ENCODE results near the gene RIOX2. TPM values are rescaled to one million over a fixed set of nuclear protein-coding genes. Genes with fewer than 3 reads are reported as not detected.

The RIOX2 gene
- total and polyA plus RNA-seq, 2 of the 13 experiments (the other 11 are each of a cell fraction or from before 2014, with no cell fraction given): 19.9 to 43.3 TPM

- TF ChIP-seq ZNF407 (CRISPR knock-in tag; IDR thresholded peaks at IDR 0.05; ENCODE audit: not compliant biosample characterization) (no peak), RARA (CRISPR knock-in tag; IDR thresholded peaks at IDR 0.05) (no peak)
Observed at GRCh38 chr3:97895216-97895615, 77.0 kb downstream of the RIOX2 start (continued).

GRCh38 chr3:97892852-97893251, 79.4 kb downstream of the RIOX2 start:
- intact Hi-C loops (cut with micrococcal nuclease; ENCODE audit: unreplicated experiment): no loop called here
- FAIRE-seq (no peak), DNase-seq (ENCODE audit: low spot score) (no peak), ATAC-seq (no peak)
- Histone ChIP-seq H2AFZ (ENCODE audit: low read length) (no peak overlapping the region), H3K4me1 (ENCODE audit: insufficient read depth, low read length) (no peaks in the 10 kb centered on the region), H3K9ac (ENCODE audit: insufficient read depth, low read depth, low read length) (no peak overlapping the region), H3K27ac (ENCODE audit: extremely low read length, insufficient read depth, low read length) (no peak overlapping the region), H3K4me3 (replicated peaks in 1 of 3; ENCODE audit: insufficient read depth in 1 of 3, low read depth in 2 of 3, low read length in 3 of 3) (no peak overlapping the region), H3K27me3 (ENCODE audit: control insufficient read depth in 1 of 2, insufficient read depth in 2 of 2, low read length in 2 of 2) (no peaks in the 10 kb centered on the region), H3K9me3 (ENCODE audit: low read length) (no peaks in the 10 kb centered on the region), H4K20me1 (ENCODE audit: insufficient read depth, low read length) (no peaks in the 10 kb centered on the region), H3K4me2 (ENCODE audit: low read depth, low read length) (no peak overlapping the region), H3K36me3 (replicated peaks in 1 of 2; ENCODE audit: control insufficient read depth in 1 of 2, insufficient read depth in 2 of 2, low read length in 2 of 2) (peaks cover 0 to 20% of the 10 kb centered on the region in 2 experiments; a peak in 3 of 5 replicates), H3K79me2 (ENCODE audit: insufficient read depth, low read length) (no peaks in the 10 kb centered on the region)
- WGBS (ENCODE audit: low lambda C conversion rate): 89% methylated on average over 1 of the region's 1 CpG
- BruUV-seq (replicated peaks): no TSS peak
- CTCF ChIA-PET (ENCODE audit: low intra/inter-chr PET ratio, low total read pairs): no interaction called here
- in situ Hi-C loops (cut with HindIII; ENCODE audit: extremely low pct_ligation_motif_present, low pct_unique_long_range_greater_than_20kb): no loop called here
- TF ChIP-seq MAFF (IDR thresholded peaks at IDR 0.05; ENCODE audit: low read depth, low read length) (peak; percentile 72), ZUFSP (CRISPR knock-in tag; IDR thresholded peaks at IDR 0.05; ENCODE audit: borderline replicate concordance) (no peak), MAFK (conservative IDR thresholded peaks at IDR 0.05 in 1 of 2, IDR thresholded peaks at IDR 0.05 in 1 of 2; ENCODE audit: low read length in 2 of 2) (peak; percentile 52 to 85), ZNF414 (CRISPR knock-in tag; IDR thresholded peaks at IDR 0.05) (no peak), ZBTB42 (CRISPR knock-in tag; IDR thresholded peaks at IDR 0.05) (no peak), ZFP36L2 (CRISPR knock-in tag; IDR thresholded peaks at IDR 0.05) (no peak), HIC2 (CRISPR knock-in tag; IDR thresholded peaks at IDR 0.05; ENCODE audit: low read depth) (no peak)
- POLR2A ChIA-PET: no interaction called here

All from HepG2 (cell line).